HG02678 (cell line): ENCODE results near the gene CALCOCO1.
"Not testable (repeated sequence)": the region's sequence is repeated elsewhere in the genome, so short reads cannot be mapped to it uniquely, and the experiment has no call there.

ENCODE experiments used
- ATAC-seq: cut with Tn5 transposase; IDR thresholded peaks from one replicate; pipeline ENCODE4 v1.9.1; 2021; ENCODE audit warnings: mild to moderate bottlenecking, moderate library complexity; ENCODE audit not compliant: unreplicated experiment

CALCOCO1 gene

DNA sequence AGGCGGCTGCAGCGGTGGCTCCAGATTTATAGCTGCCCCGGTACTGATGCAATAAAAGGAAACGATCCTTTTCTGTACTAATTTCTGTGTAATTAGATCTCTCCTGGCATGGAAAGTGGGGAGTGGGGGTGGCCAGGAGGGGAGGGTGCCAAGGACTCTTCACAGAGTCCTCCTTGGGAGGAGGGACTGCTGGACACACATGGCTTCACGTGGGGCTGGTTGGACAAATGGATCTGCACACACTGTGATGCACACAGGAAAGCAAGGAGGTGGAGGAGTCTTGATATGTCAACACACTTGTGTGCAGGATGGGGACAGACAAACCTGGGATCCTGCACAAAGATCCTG, 27.6 kb downstream of the CALCOCO1 start:
- no peak for ATAC-seq

- ATAC-seq = no peak
These were observed 28.1 kb downstream of the CALCOCO1 start for GRCh38 chr12:53698948-53699677.

DNA sequence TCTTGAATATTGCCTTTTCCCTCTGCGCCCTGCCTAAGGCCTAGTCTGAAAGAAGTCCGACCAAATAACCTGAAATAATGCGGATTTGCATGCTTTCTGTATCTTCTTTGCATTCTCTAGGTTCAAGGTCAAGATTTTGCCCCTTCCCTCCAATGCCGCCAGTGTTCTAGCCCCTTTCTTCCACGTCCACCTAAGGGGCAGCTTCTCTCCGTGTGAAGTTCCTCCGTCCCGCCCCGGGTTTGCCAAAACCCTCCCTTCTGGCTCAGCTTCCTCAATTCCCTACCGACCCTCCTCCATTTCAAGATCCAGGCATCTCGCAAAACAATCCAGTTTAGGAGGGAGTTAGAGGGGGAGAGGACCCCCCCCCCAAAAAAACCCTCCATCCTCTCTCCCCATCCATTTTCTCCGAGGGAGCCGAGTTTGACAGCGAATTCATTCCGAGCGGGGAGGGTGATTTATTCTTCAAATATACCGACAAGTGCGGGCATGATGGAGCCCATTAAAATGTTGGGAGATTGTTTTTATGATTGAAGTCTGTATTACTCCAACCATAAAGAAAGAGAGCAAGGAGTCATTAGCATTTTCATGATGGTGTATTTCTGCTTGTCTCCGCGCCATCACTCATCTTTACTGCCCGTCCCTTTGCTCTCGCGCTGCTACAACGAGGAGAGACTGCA, 30.5 kb downstream of the CALCOCO1 start:
- no peak for ATAC-seq

DNA sequence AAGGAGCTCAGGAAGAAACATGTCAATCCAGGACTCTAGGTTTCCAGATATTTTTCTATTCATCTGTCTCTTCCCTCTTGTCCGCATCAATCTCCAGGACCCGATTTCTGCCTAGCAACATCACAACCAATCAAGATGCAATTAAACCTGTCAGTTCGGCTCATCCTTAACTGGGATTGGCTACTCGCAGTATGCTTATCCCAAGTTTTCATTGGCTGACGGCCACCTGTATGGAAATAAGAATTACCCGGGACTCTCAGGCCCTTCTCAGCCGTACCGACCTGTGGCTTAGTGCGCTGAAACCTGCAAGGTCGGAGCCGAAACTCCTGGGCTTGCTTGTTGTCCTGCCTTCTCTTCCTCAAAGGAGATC, 31.0 kb downstream of the CALCOCO1 start:
- ATAC-seq = no peak

- ATAC-seq = no peak
These were observed 31.8 kb downstream of the CALCOCO1 start for GRCh38 chr12:53695152-53696145.

DNA sequence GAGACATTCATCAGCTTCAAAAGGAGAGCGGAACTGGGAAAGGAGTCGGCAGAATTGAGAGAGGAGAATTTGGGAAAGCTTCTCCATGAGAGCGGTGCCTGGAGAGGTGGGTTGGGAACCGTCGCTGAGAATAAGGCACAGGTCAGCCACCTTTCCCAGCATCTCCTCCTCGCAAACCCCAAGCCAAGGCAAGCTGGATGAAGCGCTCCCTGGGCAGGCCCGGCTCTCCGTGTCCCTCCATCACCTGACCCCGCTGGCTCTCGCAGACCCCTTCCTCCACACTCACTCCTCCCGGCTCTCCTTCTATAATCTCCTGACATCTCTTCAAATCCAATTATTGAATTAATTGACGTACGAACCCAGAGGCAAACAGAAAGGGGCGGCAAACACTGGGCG, 32.5 kb downstream of the CALCOCO1 start:
- ATAC-seq = no peak

GRCh38 chr12:53688134-53688533, 39.1 kb downstream of the CALCOCO1 start:
- ATAC-seq = no peak

- ATAC-seq = no peak
These were observed 40.8 kb downstream of the CALCOCO1 start for GRCh38 chr12:53686436-53686835.

DNA sequence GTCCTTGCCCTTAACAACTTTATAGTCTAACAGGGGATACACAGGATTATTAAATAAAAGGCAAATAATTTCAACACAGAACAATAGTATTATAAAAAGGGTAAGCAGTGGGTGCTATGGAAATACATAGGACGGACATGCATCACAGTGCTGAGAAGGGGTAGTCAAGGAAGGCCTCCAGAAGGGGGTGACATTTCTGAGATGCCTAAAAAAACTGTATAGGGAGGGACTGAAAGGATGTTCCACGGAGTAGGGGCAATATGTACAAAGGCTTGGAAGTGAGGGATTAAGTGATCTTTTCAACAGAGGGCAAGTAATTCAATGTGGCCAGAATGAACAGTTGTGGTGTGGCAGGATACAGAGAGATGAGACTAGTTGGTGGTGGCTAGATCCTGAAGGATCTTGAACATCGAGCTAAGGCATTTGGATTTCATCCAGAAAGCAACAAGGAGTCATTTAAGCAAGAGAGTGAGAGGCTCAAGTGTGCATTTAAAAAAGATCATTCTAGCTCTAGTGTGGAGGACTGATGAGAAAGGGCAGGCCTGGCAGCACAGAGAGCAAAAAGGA, 42.5 kb downstream of the CALCOCO1 start:
- no peak for ATAC-seq

GRCh38 chr12:53683983-53684382, 43.3 kb downstream of the CALCOCO1 start:
- ATAC-seq = no peak

DNA sequence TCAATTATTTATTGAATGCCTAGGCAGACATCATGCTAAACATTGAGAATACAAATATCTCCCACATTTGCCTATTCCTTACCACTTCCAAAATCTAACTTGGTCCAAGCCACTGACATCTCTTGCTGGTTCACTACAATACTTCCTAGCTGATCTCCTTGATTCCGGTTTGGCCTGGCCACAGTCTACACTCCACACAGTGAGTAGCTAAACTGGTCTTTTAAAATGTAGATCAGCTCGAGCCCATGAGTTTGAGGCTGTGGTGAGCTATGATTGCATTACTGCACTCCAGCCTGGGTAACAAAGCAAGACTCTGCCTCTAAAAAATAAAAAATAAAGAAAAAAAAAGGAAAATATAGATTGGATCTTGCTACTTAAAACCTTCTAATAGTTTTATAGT, 43.8 kb downstream of the CALCOCO1 start:
- no peak for ATAC-seq

GRCh38 chr12:53680061-53680460, 47.2 kb downstream of the CALCOCO1 start:
- ATAC-seq = not testable (repeated sequence)

- ATAC-seq = no peak
These were observed 49.5 kb downstream of the CALCOCO1 start for GRCh38 chr12:53677800-53678148.

DNA sequence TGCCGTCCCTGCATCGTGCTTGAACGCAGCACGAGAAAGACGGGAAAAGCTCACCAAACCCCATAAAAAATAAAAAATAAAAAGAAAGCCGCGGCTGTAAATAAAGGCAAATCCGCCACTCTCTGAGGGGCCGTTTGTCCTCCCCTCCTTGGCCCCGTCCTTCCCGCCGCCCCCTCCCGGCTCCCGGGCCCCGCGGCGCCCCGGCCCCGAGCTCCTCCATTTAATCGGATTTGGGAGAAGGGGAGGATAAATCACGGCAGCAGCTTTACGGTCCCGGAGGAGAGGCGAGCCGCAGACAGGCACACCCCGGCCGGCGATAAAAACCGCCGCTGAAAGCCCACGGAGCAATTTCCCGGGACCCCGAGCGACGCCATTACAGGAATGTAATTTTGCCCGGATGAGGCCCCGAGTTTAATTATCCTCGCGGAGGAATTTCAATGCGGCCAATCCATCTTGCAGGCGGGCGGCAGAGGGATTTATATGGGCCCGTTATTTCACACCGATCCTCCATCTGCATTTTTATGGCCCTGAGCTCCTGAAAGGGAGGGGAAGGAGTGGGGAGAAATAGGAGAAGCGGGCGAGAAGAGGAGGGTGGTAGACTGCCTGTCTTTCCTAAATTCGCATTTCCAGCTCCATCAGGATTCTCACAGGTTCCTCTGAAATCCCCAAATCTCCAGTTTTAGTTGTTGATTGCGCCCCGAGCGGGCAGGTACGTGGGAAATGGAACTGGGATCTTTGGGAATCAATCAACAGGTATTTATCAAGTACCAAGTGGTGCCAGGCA, 50.0 kb downstream of the CALCOCO1 start:
- ATAC-seq = no peak

DNA sequence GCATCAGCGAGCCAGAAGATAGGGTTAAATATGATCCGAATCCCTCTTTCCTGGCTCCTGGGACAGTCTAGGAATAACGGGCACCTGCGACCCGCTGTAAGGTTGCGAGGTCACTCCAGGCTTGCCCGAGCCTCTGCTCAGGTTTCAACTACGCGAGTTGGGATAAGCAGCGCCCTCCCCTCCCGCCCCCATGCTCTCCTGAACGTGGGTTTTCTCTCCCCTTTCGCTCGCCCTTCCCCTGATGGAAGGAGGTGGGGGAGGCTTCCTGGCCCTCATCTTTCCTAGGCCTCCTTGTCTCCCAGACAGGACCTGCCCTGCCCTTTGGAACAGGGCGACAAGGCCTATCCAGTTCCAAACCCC, 50.6 kb downstream of the CALCOCO1 start:
- ATAC-seq = no peak

DNA sequence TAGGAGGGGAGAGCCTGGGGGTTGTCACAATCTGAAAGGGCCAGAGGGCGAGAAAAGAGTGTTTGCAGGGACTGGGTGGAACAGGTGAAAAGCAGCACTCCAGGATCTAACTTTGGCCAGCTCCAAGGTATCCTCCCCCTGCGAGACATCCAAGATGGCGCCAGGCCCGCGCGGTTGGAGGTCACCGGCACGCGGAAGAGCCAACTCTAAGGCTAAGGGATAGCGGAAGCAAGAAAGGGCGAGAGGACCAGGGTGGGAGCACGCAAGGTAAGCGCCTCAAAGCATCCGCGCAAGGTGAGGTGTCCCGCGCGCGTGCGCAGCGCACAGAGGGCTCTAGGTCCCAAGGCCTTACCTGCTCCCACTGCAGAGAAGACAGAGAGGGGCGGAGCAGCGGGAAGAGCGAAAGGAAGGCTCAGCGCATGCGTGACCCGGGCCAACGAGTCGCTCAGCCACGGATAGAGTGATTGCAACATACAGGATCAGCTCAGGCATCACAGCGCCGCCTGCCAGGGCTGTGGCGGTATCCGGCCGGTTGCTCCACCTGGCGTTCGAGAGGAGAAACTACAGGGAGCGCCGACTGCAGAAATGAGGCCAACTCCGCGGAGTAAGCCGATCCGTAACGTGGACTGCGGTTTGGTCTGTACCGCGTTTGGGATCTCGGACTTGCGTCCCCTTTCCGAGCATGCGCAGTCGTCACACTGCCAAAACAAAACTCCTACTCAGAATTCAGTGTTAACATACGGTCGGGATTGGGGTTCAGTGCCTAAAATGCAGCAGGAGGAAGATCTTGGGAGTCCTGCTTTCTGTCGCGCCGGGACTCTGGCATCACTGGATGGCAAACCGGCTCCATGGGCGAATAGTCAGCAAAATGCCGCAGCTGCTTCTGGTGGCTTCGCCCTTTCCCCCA, 51.3 kb downstream of the CALCOCO1 start, which contains the start of gene ATP5MC2:
Gene ATP5MC2 (minus strand): TSS at position 383 of the 907 bp plus-strand sequence. CDS start 3,469 bp downstream, outside the sequence.
- ATAC-seq = peak; percentile 94

DNA sequence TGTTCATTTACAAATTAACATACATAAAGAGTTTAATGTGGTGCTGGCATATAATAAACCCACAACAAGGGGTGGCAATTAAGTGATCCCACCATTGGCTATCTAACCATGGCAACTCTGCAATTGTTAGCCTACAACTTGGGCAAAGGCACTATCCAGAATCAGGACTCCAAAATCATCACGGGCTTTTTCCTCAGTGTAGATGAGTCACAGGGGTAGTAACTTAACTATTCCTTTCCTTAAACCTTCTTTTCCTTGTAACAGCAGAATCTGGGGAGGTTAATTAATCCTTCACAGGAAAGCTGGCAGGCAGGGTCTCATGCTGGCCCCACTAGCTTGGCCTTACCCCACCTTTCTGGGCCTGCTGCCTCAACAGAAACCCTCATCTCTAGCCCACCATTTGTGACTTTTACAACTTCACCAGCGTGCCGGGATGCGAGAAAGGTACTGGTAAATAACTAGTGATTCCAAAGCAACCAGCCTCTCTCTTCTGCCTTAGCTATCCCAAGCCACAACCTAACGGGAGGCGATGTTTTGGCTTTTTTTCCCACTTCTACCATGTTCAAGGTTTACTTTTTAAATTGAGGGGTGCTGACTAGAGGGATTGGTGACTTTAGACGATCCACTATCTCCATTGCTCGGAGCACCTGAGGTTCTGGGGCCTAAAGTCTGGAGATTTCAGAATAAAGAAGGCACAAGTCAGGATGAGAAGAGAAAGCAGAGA, 52.1 kb downstream of the CALCOCO1 start:
- ATAC-seq = no peak

- no peak for ATAC-seq
These were observed 56.3 kb downstream of the CALCOCO1 start for GRCh38 chr12:53670971-53671370.

GRCh38 chr12:53670308-53670707, 56.9 kb downstream of the CALCOCO1 start:
- ATAC-seq = no peak
